ENCODE results near the gene ATAT1.
"Not testable (repeated sequence)": the region's sequence is repeated elsewhere in the genome, so short reads cannot be mapped to it uniquely, and the experiment has no call there.

ATAT1 gene

DNA sequence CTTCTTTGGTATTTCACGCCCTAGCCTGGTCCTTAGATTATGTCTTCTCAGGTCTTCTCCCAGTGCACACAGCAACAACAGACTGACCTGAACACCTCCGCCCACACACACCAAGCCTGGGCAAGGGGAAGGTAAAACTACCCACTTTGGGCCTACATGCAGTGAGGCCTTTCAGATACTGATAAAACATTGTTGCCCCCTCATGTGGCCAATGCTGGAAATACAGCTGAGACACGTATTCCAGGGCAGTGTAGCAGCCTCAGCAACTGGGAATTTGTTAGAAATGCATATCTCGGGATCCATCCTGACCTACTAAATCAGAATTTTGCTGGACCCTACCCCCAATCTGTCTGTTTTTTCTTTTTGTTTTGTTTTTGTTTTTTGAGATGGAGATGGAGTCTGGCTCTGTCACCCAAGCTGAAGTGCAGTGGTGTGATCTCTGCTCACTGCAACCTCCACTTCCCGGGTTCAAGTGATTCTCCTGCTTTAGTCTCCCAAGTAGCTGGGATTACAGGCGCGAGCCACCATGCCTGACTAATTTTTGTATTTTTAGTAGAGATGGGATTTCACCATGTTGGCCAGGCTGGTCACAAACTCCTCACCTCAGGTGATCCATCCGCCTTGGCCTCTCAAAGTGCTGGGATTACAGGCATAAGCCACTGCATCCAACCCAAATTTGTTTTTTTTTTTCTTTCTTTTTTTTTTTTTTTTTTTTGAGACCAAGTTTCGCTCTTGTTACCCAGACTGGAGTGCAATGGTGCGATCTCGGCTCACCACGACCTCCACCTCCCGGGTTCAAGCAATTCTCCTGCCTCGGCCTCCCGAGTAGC is 29.1 kb upstream of the ATAT1 start:
- DNase-seq (ENCODE audit: insufficient read length, low spot score), result peak; percentile 67
- peak; percentile 77 for TF ChIP-seq CTCF (IDR thresholded peaks at IDR 0.05; ENCODE audit: insufficient read depth, missing control alignments)
- FAIRE-seq, result not testable (repeated sequence)

DNA sequence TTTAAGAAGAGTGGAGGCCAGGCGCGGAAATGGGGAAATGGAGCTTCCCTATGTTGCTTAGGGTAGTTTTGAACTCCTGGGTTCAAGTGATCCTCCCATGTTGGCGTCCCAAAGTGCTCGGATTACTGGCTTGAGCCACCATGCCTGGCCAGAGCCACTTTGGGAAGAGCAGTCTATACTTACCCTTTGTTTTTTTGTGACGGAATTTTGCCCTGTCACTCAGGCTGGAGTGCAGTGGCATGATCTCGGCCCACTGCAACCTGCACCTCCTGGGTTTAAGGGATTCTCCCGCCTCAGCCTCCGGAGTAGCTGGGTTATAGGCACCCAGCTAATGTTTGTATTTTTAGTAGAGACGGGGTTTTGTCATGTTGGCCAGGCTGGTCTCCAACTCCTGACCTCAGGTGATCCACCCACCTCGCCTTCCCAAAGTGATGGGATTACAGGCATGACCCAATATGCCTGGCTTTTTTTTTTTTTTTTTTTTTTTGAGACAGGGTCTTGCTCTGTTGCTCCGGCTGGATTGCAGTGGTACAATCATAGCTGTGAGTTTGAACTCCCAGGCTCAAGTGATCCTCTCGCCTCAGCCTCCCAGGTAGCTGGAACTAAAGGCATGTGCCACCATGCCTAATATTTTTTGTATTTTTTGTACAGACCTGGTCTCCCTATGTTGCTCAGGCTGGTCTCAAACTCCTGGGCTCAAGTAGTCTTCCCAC is 27.6 kb upstream of the ATAT1 start:
- no peak for TF ChIP-seq CTCF (IDR thresholded peaks at IDR 0.05; ENCODE audit: insufficient read depth, missing control alignments)
- DNase-seq (ENCODE audit: insufficient read length, low spot score), result no peak
- no peak for FAIRE-seq

GRCh38 chr6:30599625-30600324 is 26.9 kb upstream of the ATAT1 start:
- no peak for TF ChIP-seq CTCF (IDR thresholded peaks at IDR 0.05; ENCODE audit: insufficient read depth, missing control alignments)
- DNase-seq (ENCODE audit: insufficient read length, low spot score), result no peak
- FAIRE-seq, result no peak

DNA sequence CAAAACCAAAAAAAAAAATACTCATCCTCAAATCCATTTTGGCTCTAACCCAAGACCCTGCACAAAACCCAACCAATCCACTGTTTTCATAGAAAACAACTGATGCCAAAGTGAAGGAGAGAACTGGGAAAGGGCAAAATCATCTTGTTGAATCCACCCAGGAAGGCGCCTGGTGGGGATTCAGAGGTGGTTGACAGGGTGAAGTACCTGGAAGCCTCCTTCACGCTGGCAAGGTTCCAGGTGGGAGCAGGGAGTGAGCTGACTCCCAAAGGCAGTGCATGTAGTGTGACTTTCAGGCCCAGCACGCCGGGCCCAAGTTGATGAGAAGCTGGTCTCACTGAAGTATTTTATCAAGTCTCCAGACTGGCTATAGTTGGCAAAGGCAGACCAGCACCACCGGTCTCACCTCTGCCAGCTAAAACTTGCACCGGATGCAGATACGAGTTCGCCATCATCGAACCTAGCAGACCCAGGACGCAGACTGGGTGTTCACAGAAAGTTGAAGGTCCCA is 26.2 kb upstream of the ATAT1 start:
- no peak for DNase-seq (ENCODE audit: insufficient read length, low spot score)
- FAIRE-seq, result no peak

GRCh38 chr6:30601436-30601814 is 25.2 kb upstream of the ATAT1 start:
- TF ChIP-seq CTCF (IDR thresholded peaks at IDR 0.05; ENCODE audit: insufficient read depth, missing control alignments), result no peak
- FAIRE-seq (no peak), DNase-seq (ENCODE audit: insufficient read length, low spot score) (no peak)

More for the DNA sequence above, 26.2 kb upstream of the ATAT1 start:
- TF ChIP-seq CTCF (IDR thresholded peaks at IDR 0.05; ENCODE audit: insufficient read depth, missing control alignments), result no peak

DNA sequence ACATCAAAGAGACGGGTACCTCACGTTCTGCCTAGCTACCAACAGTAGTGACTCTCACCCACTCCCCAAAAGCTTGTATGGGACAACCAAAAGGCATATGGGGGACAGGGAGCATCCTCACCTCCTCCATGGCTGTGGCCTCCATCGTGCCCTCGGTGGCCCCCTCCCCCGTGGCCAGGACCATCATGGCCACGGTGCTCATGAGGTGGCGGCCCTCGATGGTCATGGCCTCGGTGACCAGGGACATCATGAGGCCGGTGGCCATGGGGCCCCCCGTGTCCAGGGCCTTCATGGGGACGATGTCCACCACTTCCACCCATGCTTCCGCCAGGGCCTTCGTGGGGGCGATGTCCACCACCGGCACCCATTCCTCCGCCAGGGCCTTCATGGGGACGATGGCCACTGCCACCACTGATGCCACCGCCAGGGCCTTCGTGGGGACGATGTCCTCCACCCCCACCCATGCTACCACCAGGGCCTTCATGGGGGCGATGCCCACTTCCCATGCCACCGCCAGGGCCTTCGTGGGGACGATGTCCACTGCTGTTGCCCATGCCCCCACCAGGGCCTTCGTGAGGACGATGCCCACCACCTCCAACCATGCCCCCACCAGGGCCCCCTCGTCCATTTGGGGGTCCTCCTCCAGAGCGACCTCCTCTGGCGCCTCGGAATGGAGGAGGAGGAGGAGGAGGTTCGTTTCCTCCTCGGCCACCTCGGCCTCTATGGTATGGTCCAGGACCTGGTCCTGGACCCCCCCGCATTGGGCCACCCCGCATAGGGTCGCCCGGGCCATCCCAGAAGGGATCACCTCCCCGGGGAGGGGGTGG is 24.6 kb upstream of the ATAT1 start:
- no peak for TF ChIP-seq CTCF (IDR thresholded peaks at IDR 0.05; ENCODE audit: insufficient read depth, missing control alignments)
- FAIRE-seq (no peak), DNase-seq (ENCODE audit: insufficient read length, low spot score) (no peak)
